ENCODE results near the gene TMPRSS5.

DNA sequence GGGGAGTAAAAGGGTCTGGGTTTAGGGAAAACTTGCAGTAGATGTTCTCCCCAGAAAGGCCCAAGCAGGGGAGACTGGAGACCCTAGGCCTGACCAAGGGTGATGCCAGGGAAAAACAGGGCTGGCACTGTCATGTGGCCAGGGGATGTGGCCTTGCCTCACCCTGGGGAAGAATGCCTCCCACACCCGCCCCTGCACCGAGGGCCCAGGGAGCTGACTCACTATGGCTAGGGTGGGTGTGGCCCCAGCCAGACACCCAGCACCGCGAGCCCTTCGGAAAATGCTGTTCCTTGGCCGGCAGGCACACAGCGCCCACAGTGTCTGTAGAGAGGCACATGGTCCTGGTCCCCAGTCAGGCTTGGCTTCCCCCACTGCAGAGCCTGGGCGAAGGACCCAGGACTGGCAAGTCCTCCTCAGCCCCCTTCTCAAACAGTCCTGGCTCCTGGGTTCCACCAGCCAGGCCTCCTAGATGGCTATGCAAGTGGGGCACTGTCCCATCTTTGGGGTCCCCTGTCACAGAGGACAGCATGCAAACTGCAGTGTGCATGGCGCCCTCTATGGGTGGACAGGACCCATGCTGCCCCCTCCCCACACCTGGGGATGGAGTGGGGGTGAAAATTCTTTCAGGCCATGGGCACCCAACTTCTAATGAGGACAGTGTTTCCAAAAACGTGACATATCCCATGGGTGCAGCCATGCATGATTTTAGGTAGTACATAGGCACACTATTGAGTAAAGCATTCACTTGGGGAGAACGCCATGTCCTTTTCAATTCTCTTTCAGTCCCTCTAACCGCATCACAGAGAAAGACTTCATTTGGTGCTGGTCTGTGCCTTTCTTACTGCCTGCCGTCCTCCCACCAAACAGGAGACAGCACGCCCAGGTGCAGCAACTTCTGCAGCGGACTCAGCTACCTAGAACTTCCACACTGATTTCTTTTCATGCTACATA, 15.2 kb downstream of the TMPRSS5 start:
- no peak for TF ChIP-seq CTCF (IDR thresholded peaks at IDR 0.05; ENCODE audit: insufficient read depth, low read length)
- TF ChIP-seq POLR2AphosphoS5 (IDR thresholded peaks at IDR 0.05; ENCODE audit: low read depth), result no peak
- TF ChIP-seq, protein P1, sequence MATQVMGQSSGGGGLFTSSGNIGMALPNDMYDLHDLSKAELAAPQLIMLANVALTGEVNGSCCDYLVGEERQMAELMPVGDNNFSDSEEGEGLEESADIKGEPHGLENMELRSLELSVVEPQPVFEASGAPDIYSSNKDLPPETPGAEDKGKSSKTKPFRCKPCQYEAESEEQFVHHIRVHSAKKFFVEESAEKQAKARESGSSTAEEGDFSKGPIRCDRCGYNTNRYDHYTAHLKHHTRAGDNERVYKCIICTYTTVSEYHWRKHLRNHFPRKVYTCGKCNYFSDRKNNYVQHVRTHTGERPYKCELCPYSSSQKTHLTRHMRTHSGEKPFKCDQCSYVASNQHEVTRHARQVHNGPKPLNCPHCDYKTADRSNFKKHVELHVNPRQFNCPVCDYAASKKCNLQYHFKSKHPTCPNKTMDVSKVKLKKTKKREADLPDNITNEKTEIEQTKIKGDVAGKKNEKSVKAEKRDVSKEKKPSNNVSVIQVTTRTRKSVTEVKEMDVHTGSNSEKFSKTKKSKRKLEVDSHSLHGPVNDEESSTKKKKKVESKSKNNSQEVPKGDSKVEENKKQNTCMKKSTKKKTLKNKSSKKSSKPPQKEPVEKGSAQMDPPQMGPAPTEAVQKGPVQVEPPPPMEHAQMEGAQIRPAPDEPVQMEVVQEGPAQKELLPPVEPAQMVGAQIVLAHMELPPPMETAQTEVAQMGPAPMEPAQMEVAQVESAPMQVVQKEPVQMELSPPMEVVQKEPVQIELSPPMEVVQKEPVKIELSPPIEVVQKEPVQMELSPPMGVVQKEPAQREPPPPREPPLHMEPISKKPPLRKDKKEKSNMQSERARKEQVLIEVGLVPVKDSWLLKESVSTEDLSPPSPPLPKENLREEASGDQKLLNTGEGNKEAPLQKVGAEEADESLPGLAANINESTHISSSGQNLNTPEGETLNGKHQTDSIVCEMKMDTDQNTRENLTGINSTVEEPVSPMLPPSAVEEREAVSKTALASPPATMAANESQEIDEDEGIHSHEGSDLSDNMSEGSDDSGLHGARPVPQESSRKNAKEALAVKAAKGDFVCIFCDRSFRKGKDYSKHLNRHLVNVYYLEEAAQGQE (IDR thresholded peaks at IDR 0.05; ENCODE audit: insufficient replicate concordance, low read depth), result no peak
- no peak for TF ChIP-seq SPI1 (IDR thresholded peaks at IDR 0.05; ENCODE audit: borderline replicate concordance, low read depth)
